Stomach smooth muscle (tissue), 2 donors: ENCODE results near the gene ENOX1.

Experiments used
- H3K27ac ChIP-seq: one replicate; pipeline ENCODE4 v1.7.0; 2013; ENCODE audit warnings: mild to moderate bottlenecking, low read length, inconsistent platforms
- H3K27me3 ChIP-seq, 2 donors: one replicate each; pipeline ENCODE4 v1.7.0; 2013; ENCODE audit warnings: low read length in 2 of 2; ENCODE audit not compliant: insufficient read depth in 2 of 2, control insufficient read depth in 1 of 2
- H3K36me3 ChIP-seq, 2 donors: one replicate each; pipeline ENCODE4 v1.7.0; 2013; ENCODE audit warnings: low read length in 2 of 2; ENCODE audit not compliant: control insufficient read depth in 2 of 2, insufficient read depth in 2 of 2
- H3K4me1 ChIP-seq: one replicate; pipeline ENCODE4 v1.7.0; 2013; ENCODE audit warnings: low read length; ENCODE audit not compliant: control insufficient read depth, insufficient read depth
- H3K4me3 ChIP-seq, 2 donors: one replicate each; pipeline ENCODE4 v1.7.0; 2013; ENCODE audit warnings: low read length in 2 of 2
- H3K9ac ChIP-seq, 2 donors: one replicate each; pipeline ENCODE4 v1.7.0; 2013; ENCODE audit warnings: low read length in 2 of 2, mild to moderate bottlenecking in 1 of 2
- H3K9me3 ChIP-seq, 2 donors: one replicate each; pipeline ENCODE4 v1.7.0; 2013; ENCODE audit warnings: low read length in 2 of 2; ENCODE audit not compliant: control insufficient read depth in 2 of 2
- donor health status: healthy.
- donor health status: Pancreatic carcinoma.

The ENOX1 gene

DNA sequence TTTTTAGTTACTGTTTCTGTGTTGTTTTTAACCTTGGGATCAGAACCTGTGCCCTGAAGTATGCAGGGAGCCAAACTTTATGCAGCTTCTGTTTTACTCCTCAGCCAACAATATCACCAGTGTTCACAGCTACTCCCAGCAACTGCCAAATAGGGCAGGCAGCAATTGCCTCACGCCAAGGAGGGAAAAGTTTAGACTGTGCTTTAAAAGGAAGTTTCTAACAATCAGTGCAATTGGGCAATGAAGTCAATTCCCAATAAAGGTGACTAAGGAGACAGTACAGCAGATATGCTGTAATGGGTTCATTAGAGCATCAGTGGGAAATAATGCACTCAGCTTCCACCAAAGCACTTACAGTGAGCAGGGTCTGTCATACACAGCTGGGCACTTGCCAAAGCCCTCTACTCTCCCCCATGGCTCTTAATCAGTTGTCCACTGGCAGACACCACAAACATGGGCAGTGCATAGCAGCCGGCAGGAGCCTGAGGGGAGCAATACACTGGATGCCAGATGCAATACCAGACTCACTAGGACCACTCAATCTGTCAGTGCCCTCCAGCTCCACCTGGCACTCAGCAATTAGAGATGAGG, 19.3 kb downstream of the ENOX1 start:
- Histone ChIP-seq H3K4me3 (peak overlapping the region; percentile 4 to 29), H3K9me3 (no peaks in the 10 kb centered on the region), H3K9ac (peak overlapping the region in 1 of 2 donors; percentile 57), H3K27me3 (no peaks in the 10 kb centered on the region), H3K4me1 (peaks cover 25% of the 10 kb centered on the region), H3K27ac (peak overlapping the region; percentile 84), H3K36me3 (no peaks in the 10 kb centered on the region)

DNA sequence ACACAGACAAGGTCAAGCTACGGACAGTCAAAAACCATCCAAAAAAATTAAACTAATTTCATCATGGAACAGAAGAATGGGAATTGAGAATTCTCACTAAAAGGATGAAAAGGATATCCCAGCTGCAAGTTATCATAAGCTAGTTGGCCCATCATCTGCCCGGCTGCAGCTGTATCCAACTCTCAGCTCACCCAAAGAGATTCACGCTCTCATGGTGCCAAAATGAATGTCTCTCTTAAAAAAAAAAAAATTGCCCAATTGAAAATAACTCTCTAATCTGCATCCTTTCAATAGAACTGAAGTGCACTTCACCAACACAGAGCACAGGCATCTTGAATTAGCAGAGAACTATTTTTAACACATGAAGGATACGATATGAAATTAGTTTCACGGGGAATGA, 20.0 kb downstream of the ENOX1 start:
- no peaks in the 10 kb centered on the region for H3K9me3 ChIP-seq
- peak overlapping the region; percentile 4 to 29 for H3K4me3 ChIP-seq
- H3K4me1 ChIP-seq = peaks cover 25% of the 10 kb centered on the region
- H3K9ac ChIP-seq = peak overlapping the region in 1 of 2 donors; percentile 57
- peak overlapping the region; percentile 84 for H3K27ac ChIP-seq
- no peaks in the 10 kb centered on the region for H3K36me3 ChIP-seq
- no peaks in the 10 kb centered on the region for H3K27me3 ChIP-seq

DNA sequence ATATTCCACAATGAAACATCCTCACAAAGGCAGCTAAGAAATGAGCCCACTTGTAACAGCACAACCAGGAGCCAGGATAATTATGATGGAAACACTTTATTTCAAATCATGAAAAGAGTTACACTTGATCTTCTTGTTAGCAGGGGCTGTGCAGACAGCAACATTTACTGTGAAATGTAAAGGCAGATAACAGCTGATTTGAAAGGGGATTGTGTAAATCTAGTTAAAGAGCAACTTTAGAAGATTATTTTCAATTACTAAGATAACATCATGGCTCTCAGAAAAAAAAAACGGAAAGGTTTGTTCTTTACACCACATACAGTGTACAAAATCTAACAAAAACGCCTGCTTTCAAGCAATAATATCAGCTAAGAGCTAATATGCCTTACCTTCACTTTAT, 22.4 kb downstream of the ENOX1 start:
- Histone ChIP-seq H3K9me3 (no peaks in the 10 kb centered on the region), H3K27me3 (no peaks in the 10 kb centered on the region), H3K4me1 (peaks cover 30% of the 10 kb centered on the region), H3K27ac (peak overlapping the region; percentile 62), H3K4me3 (no peak overlapping the region), H3K36me3 (no peaks in the 10 kb centered on the region), H3K9ac (peak overlapping the region in 1 of 2 donors; percentile 24)

DNA sequence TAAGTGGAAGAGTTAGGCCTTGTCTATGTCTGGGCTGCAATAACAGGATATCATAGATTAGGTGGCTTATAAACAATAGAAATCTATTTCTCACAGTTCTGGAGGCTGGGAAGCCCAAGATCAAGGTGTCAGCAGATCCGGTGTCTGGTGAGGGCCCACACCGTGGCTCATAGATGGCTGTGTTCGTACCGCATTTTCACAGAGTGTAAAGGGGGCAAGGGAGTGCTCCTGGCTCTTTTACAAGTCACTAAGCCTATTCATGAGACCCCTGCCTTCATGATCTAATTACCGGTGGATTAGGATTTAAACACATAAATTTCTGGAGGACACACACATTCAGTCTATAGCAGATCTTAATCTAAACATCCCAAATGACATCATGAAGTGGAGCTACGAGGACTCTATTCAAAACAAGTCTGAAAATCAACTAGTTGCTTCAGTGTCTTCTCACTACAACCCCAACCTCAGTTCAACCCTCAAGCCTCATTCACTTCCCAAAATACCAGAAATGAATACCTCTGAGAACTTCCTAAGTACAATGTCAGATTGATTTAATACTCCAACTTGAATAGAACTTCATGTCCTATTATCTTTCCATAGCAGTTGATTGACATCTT, 23.5 kb downstream of the ENOX1 start:
- H3K9ac ChIP-seq = no peak overlapping the region
- no peak overlapping the region for H3K27ac ChIP-seq
- H3K9me3 ChIP-seq = no peaks in the 10 kb centered on the region
- no peaks in the 10 kb centered on the region for H3K36me3 ChIP-seq
- peaks cover 30% of the 10 kb centered on the region for H3K4me1 ChIP-seq
- H3K4me3 ChIP-seq = no peak overlapping the region
- no peaks in the 10 kb centered on the region for H3K27me3 ChIP-seq

DNA sequence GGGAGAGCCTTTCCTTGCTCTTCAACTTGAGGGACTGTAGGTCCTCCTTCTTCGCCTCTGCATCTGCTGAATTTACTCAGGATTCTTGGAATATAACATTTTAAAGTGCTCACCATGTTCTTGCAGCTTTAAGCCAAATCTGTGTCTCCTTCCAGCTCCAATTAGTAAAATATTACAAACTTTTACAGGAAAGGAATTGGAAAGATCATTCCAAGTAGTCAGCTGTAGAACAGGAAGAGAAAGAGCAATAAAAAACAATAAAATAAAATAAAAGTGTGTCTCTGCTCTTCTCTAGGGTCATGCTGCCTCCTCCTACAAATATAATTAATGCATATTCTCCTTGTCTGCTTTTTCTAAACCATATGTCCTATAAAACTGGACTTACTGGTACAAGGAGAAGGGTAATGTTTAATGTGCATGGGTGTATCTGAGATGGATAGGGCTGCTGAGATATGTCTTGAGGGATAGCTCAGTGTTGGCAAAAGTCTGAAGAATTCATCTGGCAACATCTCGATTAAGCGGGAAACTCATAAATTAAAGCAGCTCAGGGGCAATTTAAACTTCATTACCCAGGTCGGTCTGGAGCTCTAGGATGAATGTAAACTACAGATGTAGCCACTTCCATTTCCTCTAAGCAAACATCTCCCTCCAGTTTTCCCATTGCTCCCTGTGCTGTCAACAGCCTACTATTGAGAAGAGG, 25.0 kb downstream of the ENOX1 start:
- H3K27me3 ChIP-seq = no peaks in the 10 kb centered on the region
- no peak overlapping the region for H3K9ac ChIP-seq
- no peaks in the 10 kb centered on the region for H3K9me3 ChIP-seq
- H3K4me3 ChIP-seq = no peak overlapping the region
- H3K4me1 ChIP-seq = peaks cover 24% of the 10 kb centered on the region
- no peaks in the 10 kb centered on the region for H3K36me3 ChIP-seq
- no peak overlapping the region for H3K27ac ChIP-seq

DNA sequence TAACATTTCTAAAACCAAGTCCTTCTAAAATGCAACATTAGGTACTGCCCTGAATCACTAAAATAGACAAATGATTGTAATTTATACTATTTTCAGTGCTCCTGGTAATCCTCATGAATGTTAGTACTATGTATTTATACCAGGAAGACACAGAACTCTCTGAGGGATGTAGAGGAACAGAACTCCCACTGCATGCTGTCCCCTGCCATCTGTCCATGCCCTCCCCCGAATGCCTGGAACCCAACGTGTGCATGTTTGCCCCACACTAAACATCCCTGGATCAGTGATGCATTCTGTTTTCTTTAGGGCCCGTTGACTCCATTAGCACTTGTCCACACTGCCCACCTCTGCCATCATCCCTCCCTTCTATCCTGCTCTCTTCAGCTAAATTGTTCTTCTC, 26.5 kb downstream of the ENOX1 start:
- Histone ChIP-seq H3K4me3 (no peak overlapping the region), H3K9ac (no peak overlapping the region), H3K36me3 (no peaks in the 10 kb centered on the region), H3K4me1 (peaks cover 22% of the 10 kb centered on the region), H3K27me3 (no peaks in the 10 kb centered on the region), H3K9me3 (no peaks in the 10 kb centered on the region), H3K27ac (no peak overlapping the region)

DNA sequence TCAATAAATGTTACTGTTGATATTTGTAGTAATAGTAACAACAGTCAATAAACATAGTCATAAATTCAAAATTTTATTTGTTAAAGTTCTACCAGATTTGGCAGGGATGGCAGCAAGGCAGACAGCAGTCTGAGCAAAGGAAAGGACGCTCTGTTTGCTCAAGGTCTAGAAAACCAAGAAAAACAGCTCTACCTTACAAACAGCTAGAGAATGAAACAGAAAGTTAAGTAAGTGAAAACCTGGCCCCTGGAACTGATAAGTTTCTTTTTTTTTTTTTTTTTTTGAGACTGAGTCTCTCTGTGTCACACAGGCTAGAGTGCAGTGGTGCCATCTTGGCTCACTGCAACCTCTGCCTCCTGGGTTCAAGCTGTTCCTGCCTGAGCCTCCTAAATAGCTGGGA, 27.9 kb downstream of the ENOX1 start:
- Histone ChIP-seq H3K27ac (no peak overlapping the region), H3K4me1 (peaks cover 9% of the 10 kb centered on the region)

DNA sequence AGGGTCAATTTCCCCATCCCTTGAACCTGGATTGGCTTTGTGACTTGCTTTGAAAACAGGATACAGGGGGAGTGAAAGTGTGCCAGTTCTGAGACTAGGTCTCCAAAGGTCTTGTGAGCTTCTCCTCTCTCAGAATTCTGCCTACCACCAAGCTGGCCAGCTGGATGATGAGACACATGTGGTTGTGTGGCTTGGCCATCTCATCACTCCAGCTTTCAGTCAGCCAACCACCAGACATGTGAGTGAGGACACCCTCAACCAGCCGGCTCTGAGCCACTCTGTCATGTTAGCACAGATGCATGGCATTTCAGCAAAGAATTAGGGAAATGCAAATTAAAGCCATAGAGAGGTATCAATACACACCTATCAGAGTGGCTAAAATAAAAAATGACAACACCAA, 29.5 kb downstream of the ENOX1 start:
- H3K4me3 ChIP-seq = no peak overlapping the region
- H3K36me3 ChIP-seq = no peaks in the 10 kb centered on the region
- no peak overlapping the region for H3K27ac ChIP-seq
- no peaks in the 10 kb centered on the region for H3K9me3 ChIP-seq
- H3K4me1 ChIP-seq = peaks cover 8% of the 10 kb centered on the region
- H3K27me3 ChIP-seq = no peaks in the 10 kb centered on the region
- no peak overlapping the region for H3K9ac ChIP-seq

More for the DNA sequence above, 27.9 kb downstream of the ENOX1 start:
- no peaks in the 10 kb centered on the region for H3K9me3 ChIP-seq
- H3K4me3 ChIP-seq = no peak overlapping the region
- no peak overlapping the region for H3K9ac ChIP-seq
- H3K27me3 ChIP-seq = no peaks in the 10 kb centered on the region
- H3K36me3 ChIP-seq = no peaks in the 10 kb centered on the region

DNA sequence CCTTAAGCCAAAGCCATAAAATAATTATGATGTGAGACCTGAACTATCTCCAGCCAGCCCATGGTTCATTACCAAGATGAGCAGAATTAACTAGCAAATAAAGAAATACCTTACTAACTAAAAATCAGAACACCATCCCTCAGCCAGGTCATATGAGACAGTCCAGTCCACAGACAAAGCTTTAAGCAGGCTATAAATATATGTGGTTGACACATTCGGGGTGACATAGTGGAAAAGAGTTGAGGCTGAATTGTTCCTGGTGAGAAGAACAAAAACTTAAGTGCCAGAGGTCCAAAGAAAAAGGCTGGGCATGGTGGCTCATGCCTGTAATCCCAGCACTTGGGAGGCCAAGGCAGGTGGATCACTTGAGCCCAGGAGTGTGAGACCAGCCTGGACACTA, 30.9 kb downstream of the ENOX1 start:
- no peaks in the 10 kb centered on the region for H3K36me3 ChIP-seq
- H3K27ac ChIP-seq = no peak overlapping the region
- H3K9me3 ChIP-seq = no peaks in the 10 kb centered on the region
- H3K4me3 ChIP-seq = no peak overlapping the region
- no peaks in the 10 kb centered on the region for H3K27me3 ChIP-seq
- peaks cover 4% of the 10 kb centered on the region for H3K4me1 ChIP-seq
- no peak overlapping the region for H3K9ac ChIP-seq

DNA sequence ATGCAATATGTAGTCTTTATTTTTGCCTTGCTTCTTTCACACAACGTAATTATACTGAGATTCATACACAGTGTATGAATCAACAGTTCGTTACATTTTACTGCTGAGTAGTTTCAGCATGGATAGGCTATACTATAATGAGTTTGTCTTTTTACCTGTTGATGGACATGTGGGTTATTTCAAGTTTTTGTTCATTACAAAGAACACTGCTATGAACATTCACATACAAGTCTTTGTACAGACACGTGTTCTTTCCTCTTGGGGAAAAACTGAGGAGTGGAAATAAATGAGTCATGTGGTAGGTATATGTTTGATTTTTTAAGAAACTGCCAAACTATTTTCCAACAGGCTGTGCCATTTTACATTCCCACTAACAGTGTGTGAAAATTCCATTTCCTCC, 35.1 kb downstream of the ENOX1 start:
- no peaks in the 10 kb centered on the region for H3K9me3 ChIP-seq
- no peaks in the 10 kb centered on the region for H3K4me1 ChIP-seq
- no peaks in the 10 kb centered on the region for H3K36me3 ChIP-seq
- no peak overlapping the region for H3K9ac ChIP-seq
- no peak overlapping the region for H3K27ac ChIP-seq
- no peaks in the 10 kb centered on the region for H3K27me3 ChIP-seq
- H3K4me3 ChIP-seq = no peak overlapping the region

DNA sequence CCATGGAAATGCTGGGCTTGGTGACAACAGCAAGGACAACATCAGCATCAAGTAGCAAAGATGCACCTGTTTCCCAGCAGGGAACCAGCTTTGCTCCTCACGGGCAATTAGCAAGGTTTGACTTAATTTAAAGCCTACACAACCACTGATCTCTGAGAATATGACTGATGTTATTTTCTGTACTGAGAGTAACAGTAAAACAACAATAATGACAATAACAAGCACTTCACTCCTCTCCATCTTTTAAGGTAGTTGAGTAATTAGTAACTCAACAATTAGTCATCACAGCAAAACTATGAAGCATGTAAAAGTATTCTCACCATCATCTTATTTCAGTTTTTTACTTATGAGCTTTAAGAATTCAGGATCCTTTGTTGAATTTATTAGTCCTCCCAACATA, 37.3 kb downstream of the ENOX1 start:
- H3K4me1 ChIP-seq = peaks cover 3% of the 10 kb centered on the region
- no peaks in the 10 kb centered on the region for H3K36me3 ChIP-seq
- no peaks in the 10 kb centered on the region for H3K9me3 ChIP-seq
- H3K27ac ChIP-seq = no peak overlapping the region
- H3K9ac ChIP-seq = no peak overlapping the region
- H3K4me3 ChIP-seq = no peak overlapping the region
- no peaks in the 10 kb centered on the region for H3K27me3 ChIP-seq
